Vagina (tissue), 2 donors: ENCODE data around the gene CELF6.

ENCODE experiments used
- CTCF ChIP-seq, 3 experiments: fragments of 450-650 bp in 2 of 3; fragments of 200-600 bp in 1 of 3; sonication (generic) in 1 of 3; IDR thresholded peaks; one replicate each; pipeline ENCODE4 v1.5.1; 2017 to 2019; ENCODE audit warnings: antibody characterized with exemption in 3 of 3, mild to moderate bottlenecking in 2 of 3, moderate library complexity in 2 of 3
- POLR2A ChIP-seq, 2 donors: fragments of 450-650 bp; IDR thresholded peaks; one replicate each; pipeline ENCODE4 v1.6.1; 2017; ENCODE audit warnings: antibody characterized with exemption in 2 of 2, mild to moderate bottlenecking in 2 of 2, moderate library complexity in 2 of 2
- POLR2AphosphoS5 ChIP-seq, 2 donors: sonication (generic); formaldehyde crosslinking; IDR thresholded peaks; one replicate each; pipeline ENCODE4 v1.9.0; 2017; ENCODE audit warnings: antibody characterized with exemption in 2 of 2, mild to moderate bottlenecking in 2 of 2, low read depth in 1 of 2; ENCODE audit not compliant: insufficient read depth in 1 of 2

GRCh38 chr15:72288796-72289596 lies 31.0 kb downstream of the CELF6 start:
- TF ChIP-seq CTCF (IDR thresholded peaks at IDR 0.05) (no peak), POLR2AphosphoS5 (IDR thresholded peaks at IDR 0.05; ENCODE audit: insufficient read depth in 1 of 2, low read depth in 1 of 2) (no peak), POLR2A (IDR thresholded peaks at IDR 0.05) (no peak)
